ENCODE data around the gene GRK7.

GRK7 gene

DNA sequence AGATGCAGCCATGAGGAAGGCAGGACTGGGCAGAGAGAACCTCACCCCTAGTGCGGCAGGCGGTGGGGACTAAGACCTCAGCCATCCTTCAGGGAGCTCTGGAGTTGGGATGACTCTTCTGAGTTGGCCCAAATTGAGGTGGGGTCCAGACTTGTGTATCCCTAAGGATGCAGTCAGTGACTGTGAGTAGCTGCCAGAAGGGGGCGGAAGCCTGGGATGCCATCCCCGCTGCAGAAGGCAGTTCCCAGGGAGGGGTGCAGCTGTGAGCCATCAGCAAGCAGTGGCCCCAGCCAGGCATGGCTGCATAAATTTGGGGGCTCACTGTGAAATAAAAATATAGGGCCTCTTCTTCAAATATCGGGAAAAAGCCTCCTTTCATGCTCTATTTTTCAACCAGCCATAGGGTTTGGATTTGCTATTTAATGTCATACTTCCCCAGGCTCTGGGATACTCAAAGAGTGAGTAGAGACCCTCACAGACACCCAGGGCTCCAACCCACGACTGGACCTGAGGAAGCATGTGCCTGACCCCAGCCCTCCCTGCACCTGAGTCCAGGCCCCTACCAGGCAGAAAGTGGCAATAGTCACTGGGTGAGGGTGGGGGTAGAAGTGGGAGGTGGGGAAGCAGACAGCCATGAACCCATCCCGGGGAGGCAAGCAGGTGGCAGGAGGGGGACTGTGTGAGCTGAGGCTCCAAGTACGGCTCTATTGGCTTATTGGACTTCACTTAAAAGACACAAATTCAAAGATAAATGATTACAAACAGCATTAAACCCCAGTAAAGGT, 30.5 kb downstream of the GRK7 start:
- TF ChIP-seq EP300 (IDR thresholded peaks at IDR 0.05; ENCODE audit: borderline replicate concordance) (no peak), TEAD4 (IDR thresholded peaks at IDR 0.05) (no peak), ZBTB7A (IDR thresholded peaks at IDR 0.05; ENCODE audit: low read depth) (no peak)

DNA sequence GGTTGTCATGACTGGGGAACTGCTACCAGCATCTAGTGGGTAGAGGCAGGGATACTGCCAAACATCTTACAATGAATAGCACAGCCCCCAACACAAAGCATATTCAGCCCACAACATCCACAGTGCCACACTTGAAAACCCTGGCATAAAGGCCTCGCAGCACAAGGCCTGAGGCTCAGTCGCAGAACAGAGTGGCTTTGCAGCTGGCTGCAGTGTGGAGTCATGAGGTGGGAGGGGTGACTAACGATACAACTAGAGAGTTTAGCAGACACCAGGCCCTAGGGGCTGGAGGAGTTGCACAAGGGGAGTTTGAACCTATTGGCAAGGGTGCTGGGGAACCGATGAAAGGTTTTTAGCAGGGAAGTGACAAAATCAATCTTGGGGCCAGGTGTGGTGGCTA, 32.1 kb downstream of the GRK7 start:
- TF ChIP-seq, protein P1, sequence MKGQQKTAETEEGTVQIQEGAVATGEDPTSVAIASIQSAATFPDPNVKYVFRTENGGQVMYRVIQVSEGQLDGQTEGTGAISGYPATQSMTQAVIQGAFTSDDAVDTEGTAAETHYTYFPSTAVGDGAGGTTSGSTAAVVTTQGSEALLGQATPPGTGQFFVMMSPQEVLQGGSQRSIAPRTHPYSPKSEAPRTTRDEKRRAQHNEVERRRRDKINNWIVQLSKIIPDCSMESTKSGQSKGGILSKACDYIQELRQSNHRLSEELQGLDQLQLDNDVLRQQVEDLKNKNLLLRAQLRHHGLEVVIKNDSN (IDR thresholded peaks at IDR 0.05): no peak
- TF ChIP-seq EGR1 (IDR thresholded peaks at IDR 0.05): no peak
- TF ChIP-seq EP300 (IDR thresholded peaks at IDR 0.05; ENCODE audit: borderline replicate concordance): no peak
- TF ChIP-seq CEBPB (IDR thresholded peaks at IDR 0.05): no peak
- no peak for TF ChIP-seq RAD21 (IDR thresholded peaks at IDR 0.05; ENCODE audit: low read depth)
- no peak for TF ChIP-seq TAF1 (IDR thresholded peaks at IDR 0.05; ENCODE audit: low read depth)
- TF ChIP-seq, protein P2, sequence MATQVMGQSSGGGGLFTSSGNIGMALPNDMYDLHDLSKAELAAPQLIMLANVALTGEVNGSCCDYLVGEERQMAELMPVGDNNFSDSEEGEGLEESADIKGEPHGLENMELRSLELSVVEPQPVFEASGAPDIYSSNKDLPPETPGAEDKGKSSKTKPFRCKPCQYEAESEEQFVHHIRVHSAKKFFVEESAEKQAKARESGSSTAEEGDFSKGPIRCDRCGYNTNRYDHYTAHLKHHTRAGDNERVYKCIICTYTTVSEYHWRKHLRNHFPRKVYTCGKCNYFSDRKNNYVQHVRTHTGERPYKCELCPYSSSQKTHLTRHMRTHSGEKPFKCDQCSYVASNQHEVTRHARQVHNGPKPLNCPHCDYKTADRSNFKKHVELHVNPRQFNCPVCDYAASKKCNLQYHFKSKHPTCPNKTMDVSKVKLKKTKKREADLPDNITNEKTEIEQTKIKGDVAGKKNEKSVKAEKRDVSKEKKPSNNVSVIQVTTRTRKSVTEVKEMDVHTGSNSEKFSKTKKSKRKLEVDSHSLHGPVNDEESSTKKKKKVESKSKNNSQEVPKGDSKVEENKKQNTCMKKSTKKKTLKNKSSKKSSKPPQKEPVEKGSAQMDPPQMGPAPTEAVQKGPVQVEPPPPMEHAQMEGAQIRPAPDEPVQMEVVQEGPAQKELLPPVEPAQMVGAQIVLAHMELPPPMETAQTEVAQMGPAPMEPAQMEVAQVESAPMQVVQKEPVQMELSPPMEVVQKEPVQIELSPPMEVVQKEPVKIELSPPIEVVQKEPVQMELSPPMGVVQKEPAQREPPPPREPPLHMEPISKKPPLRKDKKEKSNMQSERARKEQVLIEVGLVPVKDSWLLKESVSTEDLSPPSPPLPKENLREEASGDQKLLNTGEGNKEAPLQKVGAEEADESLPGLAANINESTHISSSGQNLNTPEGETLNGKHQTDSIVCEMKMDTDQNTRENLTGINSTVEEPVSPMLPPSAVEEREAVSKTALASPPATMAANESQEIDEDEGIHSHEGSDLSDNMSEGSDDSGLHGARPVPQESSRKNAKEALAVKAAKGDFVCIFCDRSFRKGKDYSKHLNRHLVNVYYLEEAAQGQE (IDR thresholded peaks at IDR 0.05; ENCODE audit: low read depth): no peak
- TF ChIP-seq ZBTB7A (IDR thresholded peaks at IDR 0.05; ENCODE audit: low read depth): no peak
- no peak for TF ChIP-seq TEAD4 (IDR thresholded peaks at IDR 0.05)
- no peak for TF ChIP-seq FOXM1 (IDR thresholded peaks at IDR 0.05; ENCODE audit: borderline replicate concordance, low read depth)
- TF ChIP-seq CREB1 (IDR thresholded peaks at IDR 0.05; ENCODE audit: low read depth): no peak

DNA sequence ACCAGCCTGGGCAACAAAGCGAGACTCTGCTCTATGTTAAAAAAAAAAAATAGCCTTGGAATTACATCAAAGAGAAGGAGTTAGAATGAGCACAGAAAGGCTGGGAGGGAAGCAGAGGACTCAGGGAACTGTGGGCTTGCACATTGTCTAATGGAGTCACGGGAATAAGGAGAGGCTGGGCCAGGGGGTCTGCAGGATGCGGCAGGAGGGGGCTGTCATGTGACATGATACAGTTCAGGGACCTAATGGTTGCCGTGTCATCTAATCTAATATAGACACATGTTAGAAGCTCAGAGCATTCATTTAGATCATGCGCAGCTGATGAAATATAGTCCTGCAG, 32.5 kb downstream of the GRK7 start:
- TF ChIP-seq TCF12 (IDR thresholded peaks at IDR 0.05; ENCODE audit: low read depth) (no peak), TAF1 (IDR thresholded peaks at IDR 0.05; ENCODE audit: low read depth) (no peak), CEBPB (IDR thresholded peaks at IDR 0.05) (no peak), ZBTB7A (IDR thresholded peaks at IDR 0.05; ENCODE audit: low read depth) (no peak), CREB1 (IDR thresholded peaks at IDR 0.05; ENCODE audit: low read depth) (no peak), NFIC (IDR thresholded peaks at IDR 0.05) (no peak), FOXM1 (IDR thresholded peaks at IDR 0.05; ENCODE audit: borderline replicate concordance, low read depth) (no peak), YY1 (IDR thresholded peaks at IDR 0.05; ENCODE audit: low read depth) (no peak), EP300 (IDR thresholded peaks at IDR 0.05; ENCODE audit: borderline replicate concordance) (no peak), EGR1 (IDR thresholded peaks at IDR 0.05) (no peak), TEAD4 (IDR thresholded peaks at IDR 0.05) (no peak), RAD21 (IDR thresholded peaks at IDR 0.05; ENCODE audit: low read depth) (no peak)
- TF ChIP-seq, protein P1 (IDR thresholded peaks at IDR 0.05): no peak
- TF ChIP-seq, protein P3, sequence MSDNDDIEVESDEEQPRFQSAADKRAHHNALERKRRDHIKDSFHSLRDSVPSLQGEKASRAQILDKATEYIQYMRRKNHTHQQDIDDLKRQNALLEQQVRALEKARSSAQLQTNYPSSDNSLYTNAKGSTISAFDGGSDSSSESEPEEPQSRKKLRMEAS (IDR thresholded peaks at IDR 0.05): no peak

DNA sequence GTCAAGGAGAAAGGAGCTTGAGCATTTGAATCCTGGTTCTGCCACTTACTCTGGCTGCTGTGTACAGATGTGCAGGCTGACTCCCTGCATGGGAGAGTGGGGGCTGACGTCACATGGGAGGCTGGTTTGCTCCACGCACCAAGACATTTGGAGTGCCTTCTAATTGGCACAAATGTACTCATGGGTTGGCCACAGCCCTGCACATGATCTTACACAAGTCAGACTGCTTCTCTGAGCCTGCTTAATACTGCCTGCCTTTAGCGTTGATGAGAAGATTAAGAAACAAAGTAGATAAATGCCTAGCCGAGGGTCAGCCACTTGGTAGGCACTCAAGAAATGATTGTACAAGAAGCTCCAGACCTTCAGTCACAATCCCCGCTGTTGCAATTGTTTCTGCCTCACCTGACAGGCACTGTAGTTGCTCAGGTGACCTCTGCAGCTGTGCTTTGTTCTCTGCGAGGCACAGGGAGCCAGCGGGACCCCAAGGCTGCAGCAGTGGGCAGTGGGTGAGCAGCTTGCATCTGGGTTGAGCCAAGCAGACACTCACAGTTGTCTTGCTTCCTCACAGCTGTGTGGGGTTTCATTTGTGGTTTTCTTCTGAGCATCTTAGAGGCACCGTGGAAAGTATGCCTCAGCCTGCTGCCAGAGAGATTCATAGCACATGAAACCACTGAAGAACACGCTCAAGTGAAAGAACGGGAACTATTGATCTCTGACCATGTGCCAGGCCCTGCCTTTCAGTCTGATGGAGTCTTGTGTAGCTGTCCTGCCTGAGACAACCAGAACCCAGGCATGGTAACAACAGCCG, 33.1 kb downstream of the GRK7 start:
- TF ChIP-seq EGR1 (IDR thresholded peaks at IDR 0.05): no peak
- no peak for TF ChIP-seq FOXM1 (IDR thresholded peaks at IDR 0.05; ENCODE audit: borderline replicate concordance, low read depth)
- no peak for TF ChIP-seq TAF1 (IDR thresholded peaks at IDR 0.05; ENCODE audit: low read depth)
- TF ChIP-seq YY1 (IDR thresholded peaks at IDR 0.05; ENCODE audit: low read depth): no peak
- TF ChIP-seq TCF12 (IDR thresholded peaks at IDR 0.05; ENCODE audit: low read depth): no peak
- TF ChIP-seq, protein P1 (IDR thresholded peaks at IDR 0.05): no peak
- TF ChIP-seq, protein P3 (IDR thresholded peaks at IDR 0.05): no peak
- no peak for TF ChIP-seq EP300 (IDR thresholded peaks at IDR 0.05; ENCODE audit: borderline replicate concordance)
- TF ChIP-seq, protein P2 (IDR thresholded peaks at IDR 0.05; ENCODE audit: low read depth): no peak

Data from Ishikawa (cell line).